T-helper 1 cell (primary cell): ENCODE results near the gene ARSJ.
A peak's percentile ranks its signal among the peaks of the same experiment; 100 is the strongest.
"Not testable (repeated sequence)": the region's sequence is repeated elsewhere in the genome, so short reads cannot be mapped to it uniquely, and the experiment has no call there.

Experiments used
- DNase-seq, 5 donors: peaks; one replicate each; pipeline ENCODE4 v3.0.0-alpha.2; 2012 to 2020

The ARSJ gene

DNA sequence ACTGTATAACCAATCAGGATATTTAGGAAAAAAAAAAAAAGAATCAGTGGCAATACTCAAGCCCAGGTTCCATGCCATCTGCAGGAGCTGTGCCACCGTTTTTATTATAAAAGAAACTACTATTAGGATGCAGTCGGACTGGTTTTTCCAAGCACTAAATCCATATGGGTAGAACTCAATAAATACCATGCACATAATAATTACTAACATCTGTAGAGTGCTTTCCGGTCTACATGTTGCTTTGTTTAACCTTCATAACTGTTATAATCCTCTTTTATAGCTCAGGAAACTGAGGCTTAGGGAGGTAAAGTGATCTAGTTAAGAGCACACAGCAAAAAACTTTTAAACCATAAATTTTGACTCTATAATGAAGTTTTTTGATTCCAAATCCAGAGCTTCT lies 24.0 kb downstream of the ARSJ start:
- no peak for DNase-seq

DNA sequence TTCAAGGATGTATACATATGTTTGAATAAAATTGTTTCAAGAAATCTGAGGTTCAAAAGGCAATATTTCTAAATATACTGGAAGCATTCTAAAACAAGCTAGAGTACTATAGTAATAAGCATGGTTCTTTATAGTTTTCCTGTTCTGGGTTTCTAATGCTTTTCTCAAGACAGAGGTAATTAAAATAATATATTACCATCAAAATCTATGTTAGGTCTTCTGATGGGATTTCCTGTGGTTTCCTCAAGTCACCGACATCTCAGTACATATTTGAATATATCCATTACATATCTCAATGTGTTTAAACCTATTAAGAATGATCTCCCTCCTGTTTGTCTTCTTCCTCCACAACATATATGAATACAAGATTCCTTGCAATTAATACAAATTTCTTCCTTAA lies 25.6 kb downstream of the ARSJ start:
- DNase-seq: no peak

DNA sequence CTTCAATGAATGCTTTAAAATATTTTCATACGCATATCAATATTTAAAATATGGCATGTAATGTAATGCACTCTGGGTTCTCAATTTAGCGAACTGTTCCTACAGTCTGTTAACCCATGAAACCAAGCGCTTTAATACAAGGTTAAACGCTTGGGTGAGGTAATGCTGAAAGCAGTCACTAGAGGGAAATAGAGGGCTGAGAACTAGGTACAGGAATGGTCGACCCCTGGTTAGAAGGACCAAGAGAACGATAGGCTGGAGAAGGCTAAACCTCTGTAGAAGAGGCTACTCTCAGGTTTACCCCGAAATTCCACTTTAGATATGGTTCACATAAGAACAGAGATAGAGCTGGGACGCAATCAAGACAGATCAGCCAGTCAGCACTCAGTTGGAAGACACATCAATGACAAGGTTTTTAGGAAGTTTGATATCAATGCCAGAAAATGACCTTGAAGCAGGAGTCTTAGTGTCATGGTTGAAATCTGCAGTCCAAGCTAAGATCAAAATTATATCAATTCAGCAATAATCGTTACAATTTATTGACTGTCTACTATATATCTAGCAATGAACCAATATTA lies 26.9 kb downstream of the ARSJ start:
- DNase-seq: peak in 1 of 5 donors; percentile 3

DNA sequence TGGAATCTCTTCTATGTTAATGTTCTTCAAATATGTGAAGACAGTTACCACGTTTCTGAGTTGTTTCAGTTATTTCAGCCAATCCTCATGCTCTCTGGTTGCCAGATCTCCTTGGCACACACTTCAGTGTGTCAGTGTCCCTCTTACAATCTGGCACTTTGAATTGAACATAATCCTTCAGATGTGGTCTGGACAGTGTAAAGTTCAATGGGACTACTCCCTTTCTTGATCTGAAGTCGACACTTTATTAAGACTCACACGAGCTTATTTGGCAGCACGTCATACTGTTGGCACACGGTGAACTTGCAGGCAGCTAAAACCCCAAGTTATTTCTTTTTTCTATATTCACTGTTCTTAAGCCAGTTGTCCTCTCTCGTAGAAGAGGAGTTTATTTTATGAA lies 28.2 kb downstream of the ARSJ start:
- no peak for DNase-seq

- DNase-seq: no peak
These were observed 29.2 kb downstream of the ARSJ start for GRCh38 chr4:113950207-113950606.

DNA sequence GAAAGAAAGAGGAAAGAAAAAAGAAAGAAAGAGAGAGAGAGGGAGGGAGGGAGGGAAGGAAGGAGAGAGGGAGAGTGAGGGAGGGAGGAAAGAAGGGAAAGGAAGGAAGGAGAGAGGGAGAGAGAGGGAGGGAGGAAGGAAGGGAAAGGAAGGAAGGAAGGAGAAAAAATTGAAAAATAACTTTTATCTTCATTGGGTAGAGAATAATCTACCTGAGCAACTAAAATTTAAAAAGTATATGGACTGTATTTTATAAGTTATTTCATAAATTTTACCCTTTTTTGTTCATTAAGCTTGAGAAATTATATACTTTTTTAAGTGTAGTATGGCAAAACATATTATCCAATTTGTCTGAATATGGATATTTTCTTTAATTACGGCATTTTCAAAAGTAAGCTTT lies 32.0 kb downstream of the ARSJ start:
- DNase-seq: no peak

GRCh38 chr4:113945906-113946305 lies 33.5 kb downstream of the ARSJ start:
- no peak for DNase-seq

DNA sequence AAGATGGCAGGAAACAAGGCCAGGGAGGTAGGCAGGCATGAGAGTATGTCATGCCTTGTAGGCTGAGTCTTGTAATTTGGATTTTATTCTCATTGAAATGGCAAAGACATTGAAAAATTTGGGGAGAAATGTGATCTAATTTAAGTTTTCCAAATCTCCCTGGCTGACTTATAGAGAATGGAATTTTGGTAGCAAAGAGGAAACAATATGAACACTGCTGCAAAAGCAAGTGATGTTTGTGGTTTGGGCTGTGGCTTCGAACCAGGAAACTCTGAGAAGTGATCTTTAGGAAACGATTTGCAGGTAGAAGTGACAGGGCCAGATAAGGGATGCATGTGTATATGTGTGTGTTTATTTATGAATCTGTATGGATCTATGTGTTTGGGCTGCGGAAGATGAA lies 35.6 kb downstream of the ARSJ start:
- no peak for DNase-seq

GRCh38 chr4:113943085-113943484 lies 36.4 kb downstream of the ARSJ start:
- no peak for DNase-seq

DNA sequence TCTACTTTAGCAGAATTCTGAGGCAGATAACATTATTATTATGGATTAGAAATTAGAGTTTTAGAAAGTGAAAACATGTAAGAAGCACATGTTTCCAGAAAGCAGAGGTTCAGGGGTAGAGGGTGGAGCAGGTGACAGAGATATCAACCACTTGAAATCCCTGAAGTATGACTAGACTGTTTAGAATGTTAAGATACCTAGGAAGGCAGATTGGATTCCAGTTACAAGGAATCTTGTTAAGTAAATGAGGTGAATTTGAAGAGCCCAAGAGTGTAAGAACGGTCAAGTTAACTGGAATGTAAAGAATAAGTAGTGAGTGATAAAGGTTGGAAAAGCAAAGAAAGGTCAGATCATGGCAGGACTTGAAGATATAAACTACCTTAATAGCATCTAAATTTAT lies 37.6 kb downstream of the ARSJ start:
- DNase-seq: no peak

GRCh38 chr4:113940103-113940502 lies 39.3 kb downstream of the ARSJ start:
- DNase-seq: not testable (repeated sequence)

GRCh38 chr4:113935190-113935589 lies 44.3 kb downstream of the ARSJ start:
- DNase-seq: no peak

DNA sequence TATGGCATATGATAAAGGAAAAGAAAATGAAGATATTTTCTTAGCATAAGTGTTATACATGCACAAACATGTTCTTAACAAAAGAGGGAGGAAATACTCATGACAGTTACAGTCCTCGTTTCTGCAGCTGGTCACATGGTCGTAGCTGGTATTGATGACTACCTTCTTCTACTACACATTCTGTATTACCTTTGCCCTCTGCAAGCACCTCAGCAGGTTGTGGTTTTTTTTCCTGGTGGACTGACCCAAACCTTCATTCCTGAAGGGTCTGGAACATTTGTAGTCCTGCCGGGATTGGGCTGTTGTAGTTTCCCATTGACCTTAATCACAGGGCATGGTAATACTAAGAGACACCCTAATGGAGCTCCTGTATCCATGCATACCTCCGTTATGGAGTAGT lies 54.7 kb downstream of the ARSJ start:
- not testable (repeated sequence) for DNase-seq

- no peak for DNase-seq
These were observed 58.2 kb downstream of the ARSJ start for GRCh38 chr4:113921089-113921794.

GRCh38 chr4:113919611-113920010 lies 59.8 kb downstream of the ARSJ start:
- DNase-seq: no peak

DNA sequence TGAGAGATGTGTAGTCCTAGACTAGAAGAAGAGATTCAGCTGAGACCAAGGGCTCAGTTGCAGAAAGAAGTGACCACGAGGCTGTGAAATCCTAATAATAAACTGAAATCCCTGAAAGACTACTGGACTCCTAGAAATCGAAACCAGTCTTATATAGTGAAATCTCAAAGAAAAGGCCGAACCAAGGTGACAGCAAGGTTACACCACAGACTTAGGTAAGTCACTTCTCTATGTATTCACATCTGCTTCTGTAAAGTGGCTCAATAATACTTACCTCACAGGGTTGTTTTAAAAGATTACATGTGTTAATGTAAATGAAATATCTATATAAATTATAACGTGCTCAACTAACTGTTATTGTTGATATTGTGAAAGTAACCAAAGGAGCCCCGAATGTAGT lies 60.3 kb downstream of the ARSJ start:
- DNase-seq: no peak

DNA sequence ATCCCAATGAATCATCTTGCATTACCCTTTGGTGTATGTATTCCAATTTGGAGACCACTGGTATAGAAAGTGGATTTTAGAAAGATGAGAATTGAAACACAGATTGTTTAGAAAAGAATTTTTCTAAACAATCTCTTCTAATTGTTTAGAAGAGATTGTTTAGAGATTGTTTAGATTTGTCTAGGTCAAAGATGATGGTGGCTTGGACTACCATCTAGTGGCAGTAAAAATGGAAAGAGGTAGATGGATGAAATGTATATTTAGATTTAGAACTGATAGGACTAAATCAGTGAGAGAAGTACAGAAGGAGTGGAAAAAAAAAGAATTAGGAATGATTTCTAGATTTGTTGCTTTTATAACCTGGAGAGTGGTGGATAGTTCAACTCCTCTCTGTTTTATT lies 70.6 kb downstream of the ARSJ start:
- no peak for DNase-seq

DNA sequence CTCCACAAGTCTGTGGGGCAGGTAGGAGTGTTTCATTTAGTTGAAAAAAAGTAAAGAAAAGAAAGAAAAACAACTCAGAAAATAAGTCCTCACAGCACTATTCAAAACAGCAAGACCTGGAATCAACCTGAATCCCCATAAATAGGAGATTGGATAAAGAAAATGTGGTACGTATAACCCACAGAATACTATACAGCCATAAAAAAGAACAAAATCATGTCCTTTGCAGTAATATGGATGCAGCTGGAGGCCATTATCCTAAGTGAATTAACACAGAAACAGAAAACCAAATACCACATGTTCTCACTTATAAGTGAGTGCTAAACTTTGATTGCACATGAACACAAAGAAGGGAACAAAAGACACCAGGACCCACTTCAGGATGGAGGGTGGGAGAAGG lies 71.9 kb downstream of the ARSJ start:
- no peak for DNase-seq

- DNase-seq: no peak
These were observed 74.1 kb downstream of the ARSJ start for GRCh38 chr4:113905301-113905700.

GRCh38 chr4:113904877-113905276 lies 74.6 kb downstream of the ARSJ start:
- DNase-seq: no peak

GRCh38 chr4:113901994-113902787 lies 77.3 kb downstream of the ARSJ start:
- peak; percentile 25 to 65 (median 59) for DNase-seq

- DNase-seq: peak in 3 of 5 donors; percentile 9 to 34 (median 9)
These were observed 80.0 kb downstream of the ARSJ start for GRCh38 chr4:113899271-113900070.

DNA sequence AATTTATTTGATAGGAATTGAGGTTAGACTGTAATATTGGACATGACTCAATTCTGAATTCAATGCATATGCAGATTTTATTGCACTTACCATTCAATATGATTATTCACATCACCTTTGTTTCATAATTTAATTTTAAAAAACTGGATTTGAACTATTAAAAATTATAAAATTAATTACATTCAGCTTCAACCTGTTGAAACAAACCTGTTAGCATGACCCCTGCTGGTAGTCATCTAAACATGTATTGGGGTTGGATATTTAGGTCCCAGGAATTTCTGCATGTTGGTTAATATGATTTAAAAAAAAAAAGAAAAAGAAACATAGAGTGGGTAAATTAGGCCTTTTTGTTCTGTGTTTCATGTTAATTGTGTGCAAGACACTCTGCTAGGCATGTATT lies 85.9 kb downstream of the ARSJ start:
- no peak for DNase-seq
